Transverse colon (tissue), 4 donors: ENCODE measurements around the gene STK11. TPM values are rescaled to one million over a fixed set of nuclear protein-coding genes. Genes with fewer than 3 reads are reported as not detected.
"Not testable (repeated sequence)": the region's sequence is repeated elsewhere in the genome, so short reads cannot be mapped to it uniquely, and the experiment has no call there.

ENCODE experiments used
- DNase-seq: peaks from one replicate; pipeline ENCODE4 v3.0.0-alpha.2; 2019
- H3K27ac ChIP-seq, 4 donors: fragments of 200-600 bp; sonication (generic); 2 replicates each; pipeline ENCODE4 v1.5.1; 2016 to 2018; ENCODE audit warnings: inconsistent platforms in 4 of 4
- H3K27me3 ChIP-seq: fragments of 200-600 bp; sonication (generic); 2 replicates; pipeline ENCODE4 v1.5.1; 2017; ENCODE audit warnings: inconsistent platforms
- H3K36me3 ChIP-seq, 4 donors: fragments of 200-600 bp; sonication (generic); 2 replicates each; pipeline ENCODE4 v1.5.1; 2017 to 2019; ENCODE audit warnings: inconsistent platforms in 4 of 4
- H3K4me1 ChIP-seq, 4 donors: fragments of 200-600 bp; sonication (generic); 2 replicates each; pipeline ENCODE4 v1.5.1; 2017 to 2020; ENCODE audit warnings: inconsistent platforms in 4 of 4
- H3K4me3 ChIP-seq, 4 donors: fragments of 200-600 bp; sonication (generic); 1 replicate in 1 of 4; 2 replicates in 3 of 4; pipeline versions ENCODE4 v1.5.1 to v1.6.1; 2017 to 2019; ENCODE audit warnings: inconsistent platforms in 4 of 4
- H3K9me3 ChIP-seq, 2 donors: fragments of 200-600 bp; sonication (generic); 2 replicates each; pipeline ENCODE4 v1.5.1; 2017 to 2019; ENCODE audit warnings: inconsistent platforms in 2 of 2
- EP300 ChIP-seq: sonication (generic); formaldehyde crosslinking; IDR thresholded peaks from one replicate; pipeline ENCODE4 v1.6.1; 2017; ENCODE audit warnings: antibody characterized with exemption, low read depth
- POLR2A ChIP-seq: fragments of 450-650 bp; IDR thresholded peaks from one replicate; pipeline ENCODE4 v1.6.1; 2016; ENCODE audit warnings: antibody characterized with exemption, mild to moderate bottlenecking, moderate library complexity
- POLR2AphosphoS5 ChIP-seq, 3 donors: sonication (generic); formaldehyde crosslinking; IDR thresholded peaks; one replicate each; pipeline ENCODE4 v1.6.1; 2016; ENCODE audit warnings: antibody characterized with exemption in 3 of 3
- WGBS, 2 donors: methylation state at CpG; one replicate each; pipeline ENCODE4 v1.1.5; 2018; ENCODE audit warnings: low coverage in 1 of 2; 5-methylcytosine and 5-hydroxymethylcytosine counted together
- in situ Hi-C, 4 donors: fragments of 200-750 bp; cut with MboI; loops; one replicate each; pipeline versions ENCODE4 v1.15.0 to v1.15.1; 2017; ENCODE audit warnings: low sequenced_read_pairs in 3 of 4, low pct_ligation_motif_present in 1 of 4, low pct_unique_long_range_greater_than_20kb in 1 of 4
- intact Hi-C: fragments of 100-400 bp; cut with DNase I; formaldehyde crosslinking; loops from one replicate; pipeline ENCODE4 v1.15.1; 2023; ENCODE audit warnings: low total_unique reads
- total RNA-seq, 4 donors: library from RNA; depleted of rRNA; stranded (reverse); fragments of >200 nt; gene quantifications; one replicate each; pipeline ENCODE4 v1.1.0, GENCODE V29; 2016
- TF ChIP-seq, protein P1 (sequence below), 5 experiments: fragments of 200-600 bp in 3 of 5; fragments of 450-650 bp in 2 of 5; sonication (generic) in 3 of 5; IDR thresholded peaks; 1 replicate in 2 of 5; 2 replicates in 3 of 5; pipeline ENCODE4 v1.5.1; 2016 to 2017; ENCODE audit warnings: antibody characterized with exemption in 5 of 5, inconsistent platforms in 3 of 5, mild to moderate bottlenecking in 2 of 5, moderate library complexity in 1 of 5

Gene STK11
- total RNA-seq, 4 donors from 2014 or later: 93.7 to 152 (median 103) TPM

DNA sequence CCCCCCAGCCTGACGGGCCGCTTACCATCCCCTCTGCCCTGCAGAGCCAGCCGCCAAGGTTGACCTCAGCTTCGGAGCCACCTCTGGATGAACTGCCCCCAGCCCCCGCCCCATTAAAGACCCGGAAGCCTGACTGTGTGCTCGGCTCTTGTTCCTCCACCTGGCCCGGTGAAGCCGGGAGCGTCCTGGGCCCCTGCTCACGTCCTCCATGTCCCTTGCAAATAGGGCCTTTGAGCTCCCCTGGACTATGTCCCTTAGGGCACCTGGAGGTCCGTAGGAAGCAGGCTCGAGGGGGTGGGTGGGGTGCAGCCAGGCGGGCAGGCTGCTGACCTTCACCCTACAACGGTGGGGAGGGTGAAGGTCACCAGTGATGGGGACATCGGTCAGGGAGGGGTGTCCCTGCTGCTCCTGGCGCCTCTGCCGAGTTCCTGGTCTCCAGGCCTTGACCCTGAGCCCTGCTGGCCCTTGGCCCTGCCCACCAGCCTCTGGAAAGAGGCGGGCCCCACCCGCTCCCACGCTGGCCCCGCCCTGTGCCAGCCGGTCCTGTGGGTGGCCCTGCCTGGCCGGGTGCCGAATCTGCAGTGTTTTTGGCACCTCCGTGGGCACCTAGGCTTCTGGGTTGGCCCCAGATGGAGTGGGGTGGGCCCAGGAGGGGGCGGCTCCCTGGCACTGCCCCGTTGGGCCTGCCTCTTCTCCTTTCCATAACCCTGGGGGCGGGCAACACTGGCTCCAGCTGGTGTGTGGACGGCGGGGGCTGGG lies 39.3 kb downstream of the STK11 start:
- Histone ChIP-seq H3K36me3 (no peaks in the 10 kb centered on the region), H3K27me3 (no peaks in the 10 kb centered on the region), H3K9me3 (no peaks in the 10 kb centered on the region), H3K27ac (peak overlapping the region; percentile 98 to 99 (median 98)), H3K4me1 (peaks cover 62 to 71% (median 67%) of the 10 kb centered on the region in 4 donors), H3K4me3 (peak overlapping the region in 1 of 4 donors; percentile 86)
- intact Hi-C loops: loop anchor here (1.0 to 10.0 kb wide), 3 partner anchors 22 to 220 kb away; partner anchors contain the start of genes CNN2, GPX4, RNU6-2 and TMEM259
- TF ChIP-seq POLR2A (peak; percentile 37), POLR2AphosphoS5 (IDR thresholded peaks at IDR 0.05) (peak in 2 of 3 donors; percentile 44 to 67), EP300 (peak; percentile 38)
- TF ChIP-seq, protein P1, sequence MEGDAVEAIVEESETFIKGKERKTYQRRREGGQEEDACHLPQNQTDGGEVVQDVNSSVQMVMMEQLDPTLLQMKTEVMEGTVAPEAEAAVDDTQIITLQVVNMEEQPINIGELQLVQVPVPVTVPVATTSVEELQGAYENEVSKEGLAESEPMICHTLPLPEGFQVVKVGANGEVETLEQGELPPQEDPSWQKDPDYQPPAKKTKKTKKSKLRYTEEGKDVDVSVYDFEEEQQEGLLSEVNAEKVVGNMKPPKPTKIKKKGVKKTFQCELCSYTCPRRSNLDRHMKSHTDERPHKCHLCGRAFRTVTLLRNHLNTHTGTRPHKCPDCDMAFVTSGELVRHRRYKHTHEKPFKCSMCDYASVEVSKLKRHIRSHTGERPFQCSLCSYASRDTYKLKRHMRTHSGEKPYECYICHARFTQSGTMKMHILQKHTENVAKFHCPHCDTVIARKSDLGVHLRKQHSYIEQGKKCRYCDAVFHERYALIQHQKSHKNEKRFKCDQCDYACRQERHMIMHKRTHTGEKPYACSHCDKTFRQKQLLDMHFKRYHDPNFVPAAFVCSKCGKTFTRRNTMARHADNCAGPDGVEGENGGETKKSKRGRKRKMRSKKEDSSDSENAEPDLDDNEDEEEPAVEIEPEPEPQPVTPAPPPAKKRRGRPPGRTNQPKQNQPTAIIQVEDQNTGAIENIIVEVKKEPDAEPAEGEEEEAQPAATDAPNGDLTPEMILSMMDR (IDR thresholded peaks at IDR 0.05): peak in 2 of 5 experiments; percentile 1 to 2
- 29% methylated on average over 14 of the region's 31 CpGs; no CpG with 5 or more reads in 1 of the 2 donors for WGBS, 2 donors
- in situ Hi-C loops: no loop called here
- peak; percentile 85 for DNase-seq

DNA sequence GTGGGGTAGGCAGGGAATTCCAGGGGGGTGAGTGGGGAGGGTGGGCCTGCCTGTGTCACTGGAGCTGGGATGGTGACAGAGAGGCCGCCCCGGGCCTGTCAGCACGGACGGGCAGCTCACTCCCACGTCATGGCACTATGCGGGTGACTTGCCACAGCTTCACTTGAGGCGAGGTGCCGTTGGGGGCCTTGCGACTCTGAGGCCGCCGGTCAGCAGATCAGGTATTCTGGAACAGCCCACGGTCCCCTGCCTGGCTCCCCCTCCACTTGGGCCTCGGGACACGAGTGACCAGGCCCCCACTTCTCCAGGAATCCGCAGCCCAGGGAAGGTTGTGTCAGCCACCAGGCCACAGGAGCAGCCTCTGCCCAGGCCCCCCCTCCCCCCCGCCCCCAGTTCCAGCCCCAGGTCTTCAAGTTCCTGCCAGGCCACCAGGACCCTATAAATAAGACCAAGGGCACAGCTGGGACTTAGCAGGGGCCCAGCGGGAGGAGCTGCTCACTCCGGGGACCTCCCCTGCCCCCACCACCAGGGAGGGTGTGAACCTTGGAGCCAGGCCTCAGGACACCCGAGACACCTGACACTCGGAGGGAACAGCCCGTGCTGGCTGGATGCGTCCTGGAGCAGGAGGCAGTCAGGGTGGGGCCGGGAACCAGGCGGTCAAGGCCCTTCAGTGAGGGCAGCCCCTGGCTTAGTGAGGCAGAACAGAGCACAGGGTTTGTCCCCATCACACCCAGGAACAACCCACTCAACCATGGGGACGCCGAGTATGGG lies 40.1 kb downstream of the STK11 start:
- TF ChIP-seq, protein P1 (IDR thresholded peaks at IDR 0.05): no peak
- TF ChIP-seq EP300 (peak; percentile 98), POLR2A (peak; percentile 67), POLR2AphosphoS5 (IDR thresholded peaks at IDR 0.05) (peak; percentile 58 to 94 (median 87))
- intact Hi-C loops (loop anchor here (10.0 kb wide), 2 partner anchors 141 to 221 kb away; partner anchors contain the start of genes CNN2, GPX4, RNU6-2 and TMEM259), in situ Hi-C loops (no loop called here)
- DNase-seq: peak; percentile 88
- Histone ChIP-seq H3K9me3 (no peaks in the 10 kb centered on the region), H3K4me1 (peaks cover 59 to 65% (median 63%) of the 10 kb centered on the region in 4 donors), H3K36me3 (no peaks in the 10 kb centered on the region), H3K4me3 (peak overlapping the region in 1 of 4 donors; percentile 86), H3K27me3 (no peaks in the 10 kb centered on the region), H3K27ac (peak overlapping the region; percentile 98 to 99 (median 98))
- WGBS, 2 donors: 63 to 70% methylated on average over 2 to 22 of the region's 26 CpGs

DNA sequence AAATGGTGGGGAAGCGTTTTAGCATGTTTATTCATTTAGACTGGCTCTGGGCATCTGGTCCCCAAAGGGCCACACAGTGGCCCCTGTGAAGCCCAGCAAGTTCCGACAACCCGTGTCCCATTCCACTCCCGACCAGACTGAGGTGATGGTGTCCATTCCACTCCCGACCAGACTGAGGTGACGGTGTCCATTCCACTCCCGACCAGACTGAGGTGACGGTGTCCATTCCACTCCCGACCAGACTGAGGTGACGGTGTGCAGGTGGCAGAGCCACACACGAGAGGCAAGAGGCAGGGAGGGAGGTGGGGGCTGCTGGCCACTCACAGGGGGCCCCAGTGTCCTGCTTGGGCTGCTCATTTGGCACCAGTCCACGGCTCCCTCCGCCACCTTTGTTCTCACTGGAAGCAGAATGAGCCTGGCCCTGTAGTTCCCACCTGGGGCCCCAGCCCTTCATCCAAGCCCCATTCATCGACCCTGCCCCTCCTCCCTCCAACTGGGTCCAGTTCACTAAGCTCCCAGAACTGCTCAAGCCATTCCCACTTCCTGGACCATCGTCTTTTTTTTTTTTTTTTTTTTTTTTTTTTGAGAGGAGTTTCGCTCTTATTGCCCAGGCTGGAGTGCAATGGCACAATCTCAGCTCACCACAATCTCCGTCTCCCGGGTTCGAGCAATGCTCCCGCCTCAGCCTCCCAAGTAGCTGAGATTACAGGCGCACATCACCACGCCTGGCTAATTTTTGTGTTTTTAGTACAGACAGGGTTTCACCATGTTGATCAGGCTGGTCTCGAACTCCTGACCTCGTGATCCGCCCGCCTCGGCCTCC lies 40.9 kb downstream of the STK11 start:
- DNase-seq: peak; percentile 48
- H3K36me3 ChIP-seq, H3K9me3 ChIP-seq, H3K27me3 ChIP-seq, in situ Hi-C loops, H3K4me3 ChIP-seq: not testable (repeated sequence)
- intact Hi-C loops: loop anchor here (10.0 kb wide), 2 partner anchors 142 to 222 kb away; partner anchors contain the start of genes CNN2, GPX4, RNU6-2 and TMEM259
- WGBS, 2 donors: 66 to 89% methylated on average over 12 to 26 of the region's 27 CpGs
- Histone ChIP-seq H3K4me1 (peaks cover 52 to 59% (median 57%) of the 10 kb centered on the region in 4 donors), H3K27ac (peak overlapping the region; percentile 98 to 99 (median 98))

DNA sequence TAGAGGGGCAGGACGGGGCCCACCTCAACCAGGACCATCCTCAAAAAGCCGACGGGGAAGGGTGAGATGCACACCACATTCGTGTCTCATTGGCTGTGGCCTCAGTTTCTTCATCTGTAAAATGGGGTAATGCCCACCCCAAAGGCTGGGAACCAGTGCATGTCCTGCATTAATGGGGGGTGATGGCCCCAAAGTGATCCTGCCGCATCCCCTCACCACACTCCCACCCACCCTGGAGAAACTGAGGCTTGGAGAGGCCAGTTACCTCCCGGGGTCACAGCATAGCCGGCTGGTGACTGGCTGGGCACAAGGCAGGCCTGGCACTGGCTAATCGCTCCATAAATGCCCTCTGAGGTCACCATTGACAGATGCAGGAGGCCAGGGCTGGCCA lies 42.2 kb downstream of the STK11 start:
- H3K4me1 ChIP-seq: peaks cover 46 to 64% (median 62%) of the 10 kb centered on the region in 4 donors
- peak overlapping the region; percentile 98 to 99 (median 98) for H3K27ac ChIP-seq
- 40 to 61% methylated on average over 1 to 7 of the region's 8 CpGs for WGBS, 2 donors
- no peaks in the 10 kb centered on the region for H3K27me3 ChIP-seq
- H3K4me3 ChIP-seq: peak overlapping the region in 3 of 4 donors; percentile 74 to 91 (median 80)
- no peaks in the 10 kb centered on the region for H3K9me3 ChIP-seq
- intact Hi-C loops: loop anchor here (10.0 kb wide), 2 partner anchors 143 to 223 kb away; partner anchors contain the start of genes CNN2, GPX4, RNU6-2 and TMEM259
- in situ Hi-C loops: no loop called here
- no peaks in the 10 kb centered on the region for H3K36me3 ChIP-seq
- TF ChIP-seq, protein P1 (IDR thresholded peaks at IDR 0.05): no peak
- TF ChIP-seq POLR2A: no peak
- TF ChIP-seq EP300: no peak
- peak in 2 of 3 donors; percentile 17 to 59 for TF ChIP-seq POLR2AphosphoS5 (IDR thresholded peaks at IDR 0.05)
- DNase-seq: no peak
